HFF-Myc (cell line): ENCODE measurements around the gene POU2F1.

Experiments
- DNase-seq: peaks from one replicate; pipeline ENCODE4 v3.0.0-alpha.2; 2011; ENCODE audit warnings: low read depth; ENCODE audit errors: extremely low read depth
- H3K4me3 ChIP-seq: replicated peaks from 2 replicates; pipeline ENCODE4 v1.5.1; 2011; ENCODE audit warnings: low read depth, mild to moderate bottlenecking, control low read depth, low read length
- CTCF ChIP-seq: IDR thresholded peaks from 2 replicates; pipeline ENCODE4 v1.5.1; 2012; ENCODE audit warnings: mild to moderate bottlenecking, low read depth, low read length, control low read depth; ENCODE audit errors: missing control alignments

Gene POU2F1

DNA sequence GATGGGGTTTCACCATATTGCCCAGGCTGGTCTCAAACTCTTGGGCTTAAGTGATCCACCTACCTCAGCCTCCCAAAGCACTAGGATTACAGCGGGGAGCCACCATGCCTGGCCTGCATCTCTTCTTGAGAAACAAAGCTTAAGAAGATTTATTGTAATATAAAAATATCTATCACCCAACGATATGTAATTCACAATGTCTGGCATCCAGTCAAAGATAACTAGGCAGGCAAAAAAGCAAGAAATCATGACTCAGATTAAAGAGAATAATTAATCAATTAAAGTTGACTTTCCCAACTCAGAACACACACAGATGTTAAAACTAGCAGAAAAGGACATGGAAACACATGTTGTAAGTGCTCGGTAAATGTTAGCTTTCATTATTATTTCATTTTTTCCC is 26.5 kb upstream of the POU2F1 start:
- TF ChIP-seq CTCF, result no peak
- no peak overlapping the region for H3K4me3 ChIP-seq

GRCh38 chr1:167196166-167196565 is 24.5 kb upstream of the POU2F1 start:
- no peak for TF ChIP-seq CTCF
- DNase-seq, result no peak
- H3K4me3 ChIP-seq, result no peak overlapping the region

More for the DNA sequence above, 26.5 kb upstream of the POU2F1 start:
- DNase-seq, result no peak

GRCh38 chr1:167197236-167197635 is 23.4 kb upstream of the POU2F1 start:
- no peak for TF ChIP-seq CTCF
- no peak overlapping the region for H3K4me3 ChIP-seq
- DNase-seq, result no peak

DNA sequence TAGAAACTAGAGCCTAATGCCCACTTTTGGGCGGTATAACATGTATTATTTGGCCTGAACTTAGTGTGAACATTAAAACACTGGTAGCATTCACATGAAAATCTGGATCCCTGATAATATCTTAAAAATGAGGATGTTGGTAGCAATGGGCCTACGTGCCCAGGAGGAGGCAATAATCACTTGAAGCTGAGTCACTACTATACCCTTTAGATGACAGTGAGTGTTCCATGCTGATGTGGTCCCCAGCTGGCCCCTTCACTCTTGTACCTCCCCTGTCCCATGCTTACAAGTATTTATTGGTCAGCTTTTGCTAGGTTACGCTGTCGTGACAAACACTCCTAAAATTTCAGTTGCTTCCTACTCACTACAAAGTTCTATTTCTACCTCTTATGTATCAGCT is 23.0 kb upstream of the POU2F1 start:
- DNase-seq, result no peak
- no peak overlapping the region for H3K4me3 ChIP-seq
- no peak for TF ChIP-seq CTCF

- no peak for TF ChIP-seq CTCF
- DNase-seq, result no peak
These were observed 22.1 kb upstream of the POU2F1 start for GRCh38 chr1:167198518-167199133.

GRCh38 chr1:167199656-167200055 is 21.0 kb upstream of the POU2F1 start:
- no peak for DNase-seq
- TF ChIP-seq CTCF, result no peak
- no peak overlapping the region for H3K4me3 ChIP-seq

More at GRCh38 chr1:167198518-167199133, 22.1 kb upstream of the POU2F1 start:
- H3K4me3 ChIP-seq, result no peak overlapping the region

GRCh38 chr1:167200272-167200671 is 20.4 kb upstream of the POU2F1 start:
- no peak for DNase-seq
- no peak for TF ChIP-seq CTCF
- no peak overlapping the region for H3K4me3 ChIP-seq
